HT-29 (cell line): Measurements from ENCODE around the gene PDE11A. TPM values are rescaled to one million over a fixed set of nuclear protein-coding genes. Genes with fewer than 3 reads are reported as not detected.
"Not testable (repeated sequence)": the region's sequence is repeated elsewhere in the genome, so short reads cannot be mapped to it uniquely, and the experiment has no call there.

ENCODE experiments used
- DNase-seq: peaks from one replicate; pipeline ENCODE4 v3.0.0-alpha.2; 2015; ENCODE audit warnings: low spot score
- total RNA-seq: library from RNA; depleted of rRNA; stranded (reverse); fragments of >200 nt; shearing (Covaris generic); gene quantifications from 2 replicates; pipeline ENCODE4 v1.2.3, GENCODE V29; 2014

Gene PDE11A
- total RNA-seq, 1 experiment from 2014 or later: not detected

GRCh38 chr2:178009813-178010212, 62.8 kb downstream of the PDE11A start:
- no peak for DNase-seq

GRCh38 chr2:178008636-178009289, 63.8 kb downstream of the PDE11A start:
- peak; percentile 5 for DNase-seq

GRCh38 chr2:178006710-178007109, 65.9 kb downstream of the PDE11A start:
- no peak for DNase-seq

- DNase-seq: no peak
These were observed 66.8 kb downstream of the PDE11A start for GRCh38 chr2:178005756-178006155.

- no peak for DNase-seq
These were observed 70.5 kb downstream of the PDE11A start for GRCh38 chr2:178002038-178002437.

GRCh38 chr2:177998996-177999395, 73.6 kb downstream of the PDE11A start:
- DNase-seq: no peak

- DNase-seq: no peak
These were observed 74.6 kb downstream of the PDE11A start for GRCh38 chr2:177998006-177998405.

GRCh38 chr2:177992992-177993391, 79.6 kb downstream of the PDE11A start:
- no peak for DNase-seq

- DNase-seq: no peak
These were observed 83.3 kb downstream of the PDE11A start for GRCh38 chr2:177989029-177989885.

GRCh38 chr2:177984749-177985148, 87.8 kb downstream of the PDE11A start:
- DNase-seq: peak; percentile 8

- DNase-seq: peak; percentile 51
These were observed 89.3 kb downstream of the PDE11A start for GRCh38 chr2:177983183-177983788.

GRCh38 chr2:177972782-177973181, 99.8 kb downstream of the PDE11A start:
- DNase-seq: no peak

- DNase-seq: no peak
These were observed 100.5 kb downstream of the PDE11A start for GRCh38 chr2:177972123-177972522.

GRCh38 chr2:177970670-177971454, 101.7 kb downstream of the PDE11A start:
- no peak for DNase-seq

GRCh38 chr2:177964892-177965291, 107.7 kb downstream of the PDE11A start:
- DNase-seq: no peak

GRCh38 chr2:177952151-177952550, 120.4 kb downstream of the PDE11A start:
- no peak for DNase-seq

GRCh38 chr2:177947598-177947997, 125.0 kb downstream of the PDE11A start:
- DNase-seq: not testable (repeated sequence)

GRCh38 chr2:177944530-177944929, 128.0 kb downstream of the PDE11A start:
- DNase-seq: not testable (repeated sequence)

GRCh38 chr2:177942731-177943130, 129.8 kb downstream of the PDE11A start:
- DNase-seq: no peak

- DNase-seq: no peak
These were observed 133.4 kb downstream of the PDE11A start for GRCh38 chr2:177939211-177939610.

- DNase-seq: no peak
These were observed 141.7 kb downstream of the PDE11A start for GRCh38 chr2:177930916-177931315.
